Astrocyte of the spinal cord (primary cell): Measurements from ENCODE around the gene SLC26A3.

Experiments
- DNase-seq: peaks from one replicate; pipeline ENCODE4 v3.0.0; 2011; ENCODE audit warnings: low read depth, low spot score
- H3K4me3 ChIP-seq: 2 replicates; pipeline ENCODE4 v1.5.1; 2011; ENCODE audit warnings: low read depth, mild to moderate bottlenecking, low read length, moderate library complexity
- in situ Hi-C: cut with HindIII; loops from 2 replicates; pipeline ENCODE4 v1.10.0; 2017; ENCODE audit warnings: low sequenced_read_pairs
- TF ChIP-seq, protein P1 (sequence below): IDR thresholded peaks from 2 replicates; pipeline ENCODE4 v1.5.1; 2012; ENCODE audit warnings: low read depth, mild to moderate bottlenecking, low read length, inconsistent platforms

Gene SLC26A3

DNA sequence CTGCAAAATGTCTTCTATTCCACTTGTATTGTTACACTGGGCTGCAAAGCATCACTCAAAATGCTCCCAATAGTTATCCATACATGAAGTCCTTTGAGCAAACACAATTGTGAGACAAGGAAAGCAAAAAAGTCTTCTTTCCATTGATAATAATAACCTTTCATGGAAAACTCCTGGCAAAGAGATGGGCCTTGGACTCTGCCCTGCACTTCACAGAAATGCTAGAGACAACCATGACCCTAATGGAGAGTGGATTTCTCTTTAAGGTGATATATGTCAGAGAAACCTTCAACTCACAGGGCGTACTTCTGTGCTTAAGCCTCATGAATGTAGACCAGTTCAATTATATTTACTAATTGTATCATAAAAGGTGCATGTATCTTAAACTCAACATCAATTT is 19.4 kb downstream of the SLC26A3 start:
- no peak for DNase-seq
- TF ChIP-seq, protein P1, sequence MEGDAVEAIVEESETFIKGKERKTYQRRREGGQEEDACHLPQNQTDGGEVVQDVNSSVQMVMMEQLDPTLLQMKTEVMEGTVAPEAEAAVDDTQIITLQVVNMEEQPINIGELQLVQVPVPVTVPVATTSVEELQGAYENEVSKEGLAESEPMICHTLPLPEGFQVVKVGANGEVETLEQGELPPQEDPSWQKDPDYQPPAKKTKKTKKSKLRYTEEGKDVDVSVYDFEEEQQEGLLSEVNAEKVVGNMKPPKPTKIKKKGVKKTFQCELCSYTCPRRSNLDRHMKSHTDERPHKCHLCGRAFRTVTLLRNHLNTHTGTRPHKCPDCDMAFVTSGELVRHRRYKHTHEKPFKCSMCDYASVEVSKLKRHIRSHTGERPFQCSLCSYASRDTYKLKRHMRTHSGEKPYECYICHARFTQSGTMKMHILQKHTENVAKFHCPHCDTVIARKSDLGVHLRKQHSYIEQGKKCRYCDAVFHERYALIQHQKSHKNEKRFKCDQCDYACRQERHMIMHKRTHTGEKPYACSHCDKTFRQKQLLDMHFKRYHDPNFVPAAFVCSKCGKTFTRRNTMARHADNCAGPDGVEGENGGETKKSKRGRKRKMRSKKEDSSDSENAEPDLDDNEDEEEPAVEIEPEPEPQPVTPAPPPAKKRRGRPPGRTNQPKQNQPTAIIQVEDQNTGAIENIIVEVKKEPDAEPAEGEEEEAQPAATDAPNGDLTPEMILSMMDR = no peak
- in situ Hi-C loops = no loop called here
- H3K4me3 ChIP-seq = no peak overlapping the region

DNA sequence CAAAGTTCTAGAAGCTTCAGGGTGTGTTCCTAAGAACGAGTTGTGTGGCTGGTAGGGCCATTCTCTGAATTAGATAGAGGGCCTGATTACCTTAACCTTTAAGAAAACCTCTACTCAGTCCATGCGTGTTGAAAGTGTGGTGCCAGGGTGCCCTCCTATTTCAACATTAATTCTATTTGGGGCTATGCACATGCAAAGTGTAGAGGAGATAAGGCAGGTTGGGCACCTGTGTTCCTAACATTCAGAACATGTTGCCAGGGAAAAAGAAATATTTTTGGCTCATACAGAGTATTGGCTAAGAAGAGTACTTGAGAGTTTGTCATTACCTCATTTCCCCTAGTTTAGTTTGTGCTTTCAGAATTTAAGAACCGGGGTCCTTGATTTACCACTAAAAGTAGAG is 20.6 kb downstream of the SLC26A3 start:
- TF ChIP-seq, protein P1 = no peak
- no peak overlapping the region for H3K4me3 ChIP-seq
- in situ Hi-C loops = no loop called here
- no peak for DNase-seq

DNA sequence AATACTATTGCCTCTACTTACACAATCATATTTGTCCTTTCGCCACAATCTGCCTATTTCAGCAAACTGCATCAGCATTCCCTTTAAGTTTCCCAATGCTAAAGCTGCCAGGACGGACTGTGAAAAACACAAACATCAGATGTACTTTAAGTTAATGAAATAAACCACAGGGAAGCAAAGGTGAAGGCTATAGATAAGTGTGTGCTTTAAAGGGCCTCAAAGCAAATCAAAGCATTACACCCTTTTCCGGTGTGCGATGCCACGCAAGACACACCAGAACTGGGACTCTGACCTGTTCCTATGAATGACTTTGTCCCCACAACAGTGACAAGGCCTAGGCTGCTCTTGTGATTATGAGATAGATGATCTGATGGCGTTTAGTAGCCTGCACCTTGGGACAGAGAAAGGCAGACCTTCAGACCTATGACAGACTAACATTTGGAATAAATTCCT is 23.4 kb downstream of the SLC26A3 start:
- no peak overlapping the region for H3K4me3 ChIP-seq
- in situ Hi-C loops = no loop called here
- DNase-seq = no peak
- TF ChIP-seq, protein P1 = no peak

DNA sequence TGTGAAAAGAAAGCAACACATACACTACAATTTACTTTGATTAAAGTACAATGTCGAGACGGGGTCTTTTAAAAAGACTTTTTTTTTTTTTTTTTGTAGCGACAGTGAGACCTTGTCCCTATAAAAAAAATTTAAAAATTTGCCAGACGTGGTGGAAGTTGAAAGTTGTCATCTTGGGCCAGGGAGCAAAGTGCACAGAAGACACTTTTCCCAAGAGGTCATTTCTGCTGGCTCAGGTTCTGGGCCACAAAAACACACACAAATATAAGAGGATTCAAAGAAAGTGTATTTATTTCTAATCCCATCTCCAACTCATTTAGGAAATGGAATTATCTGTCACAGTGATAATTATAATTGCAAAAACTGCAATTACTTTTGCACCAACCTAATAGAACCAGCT is 24.7 kb downstream of the SLC26A3 start:
- TF ChIP-seq, protein P1 = no peak
- no peak for DNase-seq
- no peak overlapping the region for H3K4me3 ChIP-seq
- in situ Hi-C loops = no loop called here

DNA sequence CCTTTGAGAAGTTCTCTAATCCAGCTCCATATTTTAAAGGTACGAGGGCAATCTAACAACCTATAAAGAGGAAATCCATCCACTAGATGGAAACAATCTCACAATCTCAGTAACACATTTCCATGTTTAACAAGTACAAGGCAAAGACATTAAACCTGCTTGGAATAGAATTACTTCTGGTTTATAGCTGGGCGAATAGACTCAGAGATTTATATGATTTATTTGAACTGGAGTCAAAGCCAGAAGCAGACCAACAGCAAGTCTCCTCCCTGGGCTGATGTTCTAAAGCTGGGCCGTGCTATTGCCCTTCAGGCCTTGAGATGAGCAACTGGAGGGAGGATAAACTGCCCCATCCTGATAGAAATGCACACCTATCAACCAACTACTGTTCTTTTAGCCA is 25.3 kb downstream of the SLC26A3 start:
- in situ Hi-C loops = no loop called here
- no peak for DNase-seq
- TF ChIP-seq, protein P1 = no peak

DNA sequence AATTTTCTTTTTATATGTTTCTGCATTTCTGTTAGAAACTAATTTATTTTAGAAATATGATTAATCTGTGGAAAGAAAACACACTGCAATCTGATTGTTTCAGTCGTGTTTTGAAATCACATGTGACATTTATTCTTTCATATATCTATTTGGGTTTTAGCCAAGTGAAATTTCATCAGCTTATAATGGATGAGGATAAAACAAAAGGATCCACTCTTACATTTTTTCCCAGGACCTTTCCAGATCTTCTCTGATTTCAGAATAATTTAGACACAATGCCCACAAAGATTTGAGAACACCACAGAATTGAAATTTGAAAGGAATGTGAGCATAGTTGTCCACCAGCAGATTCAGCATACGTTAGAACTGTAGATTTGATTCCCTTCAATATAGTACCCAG is 30.0 kb downstream of the SLC26A3 start:
- H3K4me3 ChIP-seq = no peak overlapping the region
- TF ChIP-seq, protein P1 = no peak
- in situ Hi-C loops = no loop called here
- no peak for DNase-seq

More for the DNA sequence above, 25.3 kb downstream of the SLC26A3 start:
- H3K4me3 ChIP-seq = no peak overlapping the region

DNA sequence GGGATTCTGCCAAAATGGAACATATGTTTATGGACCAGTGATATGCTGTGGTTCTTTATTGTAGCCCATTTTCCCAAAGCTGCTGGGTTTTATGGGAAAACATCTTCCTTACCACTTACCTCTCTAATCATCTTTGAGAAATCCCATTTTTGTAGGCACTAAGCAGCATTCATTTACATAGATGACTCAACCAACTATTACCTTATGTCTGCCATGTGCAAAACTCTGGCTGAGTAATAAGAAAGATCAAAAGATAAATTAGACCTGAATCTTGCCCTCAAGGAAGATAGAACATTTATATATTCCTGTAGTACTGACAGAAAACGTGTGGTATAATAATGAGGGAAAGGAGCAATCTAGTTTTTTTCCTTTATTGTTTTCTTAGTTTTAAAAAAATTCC is 34.8 kb downstream of the SLC26A3 start:
- in situ Hi-C loops = no loop called here
- DNase-seq = no peak
- no peak overlapping the region for H3K4me3 ChIP-seq
- TF ChIP-seq, protein P1 = no peak
